ENCODE measurements around the gene ITGB3BP.

ITGB3BP gene

DNA sequence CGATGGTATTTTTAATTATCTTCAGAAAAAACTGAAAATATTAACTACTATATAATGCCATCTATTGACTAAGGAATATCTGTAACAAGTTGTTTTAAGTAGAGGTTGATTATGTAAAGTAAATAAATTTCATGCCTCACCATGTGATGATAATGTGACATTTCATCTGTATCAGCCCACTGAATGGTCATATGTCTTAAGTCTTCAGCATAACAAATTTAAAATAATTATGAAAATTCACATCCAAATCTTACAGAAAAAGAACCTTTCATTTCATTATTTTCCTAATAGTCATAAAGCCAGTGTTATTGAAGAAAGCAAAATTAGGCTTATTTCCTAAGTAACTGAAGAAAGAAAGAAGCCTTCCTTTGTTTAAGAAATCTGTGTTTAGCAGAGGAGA lies 72.6 kb downstream of the ITGB3BP start:
- Histone ChIP-seq H3F3A (ENCODE audit: control insufficient read depth, insufficient read depth) (peaks cover 7% of the 10 kb centered on the region), H3K9me2 (replicated peaks; ENCODE audit: control insufficient read depth, low read length) (no peaks in the 10 kb centered on the region), H3K9me3 (ENCODE audit: control insufficient read depth, insufficient read depth, low read length) (no peaks in the 10 kb centered on the region), H3K36me3 (ENCODE audit: control insufficient read depth, low read length) (peaks cover 45% of the 10 kb centered on the region), H3K4me1 (ENCODE audit: control insufficient read depth, low read length) (peaks cover 6% of the 10 kb centered on the region), H3K27me3 (ENCODE audit: control insufficient read depth, low read length) (no peaks in the 10 kb centered on the region), H3K79me2 (ENCODE audit: control insufficient read depth, low read length) (no peaks in the 10 kb centered on the region), H4K20me1 (ENCODE audit: control insufficient read depth, insufficient read depth, low read depth, low read length) (no peaks in the 10 kb centered on the region), H3K4me3 (ENCODE audit: low read length) (no peak overlapping the region), H3K27ac (ENCODE audit: low read depth, low read length) (no peak overlapping the region), H3K4me2 (ENCODE audit: low read length) (no peak overlapping the region)
- TF ChIP-seq CTCF (IDR thresholded peaks at IDR 0.05; ENCODE audit: low read depth, low read length, poor library complexity, severe bottlenecking) (no peak), EZH2phosphoT487 (IDR thresholded peaks at IDR 0.05; ENCODE audit: borderline replicate concordance, low read length) (no peak)

DNA sequence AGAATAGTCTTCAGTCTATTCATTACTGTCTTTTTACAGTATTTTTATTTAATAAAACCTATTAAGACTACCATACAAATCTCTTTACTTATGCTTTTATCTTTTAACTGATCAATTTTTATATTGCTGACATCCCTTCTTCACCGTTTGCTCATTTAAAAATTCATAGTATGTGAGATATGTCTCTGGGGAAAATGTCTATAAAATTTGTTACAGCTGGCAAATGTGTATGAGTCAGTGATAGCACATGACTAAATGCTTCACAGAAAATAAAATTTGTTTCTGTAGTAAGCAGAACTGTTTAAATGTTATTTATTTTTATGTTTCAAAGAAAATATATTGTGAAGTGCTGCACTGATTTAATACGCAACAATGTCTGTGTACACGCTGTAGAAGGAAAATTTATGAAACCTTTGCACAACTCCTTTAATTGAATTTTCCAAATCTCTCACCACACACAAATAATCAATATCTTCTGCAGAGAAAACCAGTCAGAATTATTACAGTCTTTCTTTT lies 74.2 kb downstream of the ITGB3BP start:
- no peaks in the 10 kb centered on the region for H4K20me1 ChIP-seq (ENCODE audit: control insufficient read depth, insufficient read depth, low read depth, low read length)
- no peak overlapping the region for H3K4me3 ChIP-seq (ENCODE audit: low read length)
- H3F3A ChIP-seq (ENCODE audit: control insufficient read depth, insufficient read depth): peaks cover 3% of the 10 kb centered on the region; the same call in 1 of the 2 replicates
- no peak overlapping the region for H3K27ac ChIP-seq (ENCODE audit: low read depth, low read length)
- TF ChIP-seq EZH2phosphoT487 (IDR thresholded peaks at IDR 0.05; ENCODE audit: borderline replicate concordance, low read length) (no peak), CTCF (IDR thresholded peaks at IDR 0.05; ENCODE audit: low read depth, low read length, poor library complexity, severe bottlenecking) (no peak)
- no peaks in the 10 kb centered on the region for H3K79me2 ChIP-seq (ENCODE audit: control insufficient read depth, low read length)
- no peak overlapping the region for H3K4me2 ChIP-seq (ENCODE audit: low read length)
- no peaks in the 10 kb centered on the region for H3K27me3 ChIP-seq (ENCODE audit: control insufficient read depth, low read length)
- H3K4me1 ChIP-seq (ENCODE audit: control insufficient read depth, low read length): peaks cover 9% of the 10 kb centered on the region
- H3K9me2 ChIP-seq (replicated peaks; ENCODE audit: control insufficient read depth, low read length): no peaks in the 10 kb centered on the region
- no peaks in the 10 kb centered on the region for H3K9me3 ChIP-seq (ENCODE audit: control insufficient read depth, insufficient read depth, low read length)
- H3K36me3 ChIP-seq (ENCODE audit: control insufficient read depth, low read length): peaks cover 42% of the 10 kb centered on the region

DNA sequence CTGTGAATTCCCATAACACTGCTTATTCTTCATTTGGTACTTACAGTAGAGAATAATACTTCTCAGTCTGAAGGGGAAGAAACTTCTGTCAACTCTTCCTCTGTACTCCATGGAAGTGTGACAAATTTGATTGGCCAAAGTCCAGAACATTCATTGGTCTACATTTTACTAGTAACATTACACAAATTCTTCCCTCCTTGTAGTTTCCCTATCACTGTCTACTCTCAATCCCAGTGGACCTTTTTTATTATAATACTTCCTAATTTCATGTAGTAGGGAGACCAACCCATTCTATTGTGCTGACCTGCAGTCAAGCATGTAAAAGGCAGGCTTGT lies 80.9 kb downstream of the ITGB3BP start:
- Histone ChIP-seq H3K4me1 (ENCODE audit: control insufficient read depth, low read length) (peaks cover 65% of the 10 kb centered on the region), H3F3A (ENCODE audit: control insufficient read depth, insufficient read depth) (peaks cover 30% of the 10 kb centered on the region), H3K27ac (ENCODE audit: low read depth, low read length) (peak overlapping the region; percentile 88), H3K9me3 (ENCODE audit: control insufficient read depth, insufficient read depth, low read length) (no peaks in the 10 kb centered on the region), H4K20me1 (ENCODE audit: control insufficient read depth, insufficient read depth, low read depth, low read length) (no peaks in the 10 kb centered on the region), H3K9me2 (replicated peaks; ENCODE audit: control insufficient read depth, low read length) (no peaks in the 10 kb centered on the region), H3K79me2 (ENCODE audit: control insufficient read depth, low read length) (no peaks in the 10 kb centered on the region), H3K4me2 (ENCODE audit: low read length) (peak overlapping the region; percentile 69), H3K27me3 (ENCODE audit: control insufficient read depth, low read length) (no peaks in the 10 kb centered on the region), H3K36me3 (ENCODE audit: control insufficient read depth, low read length) (peaks cover 22% of the 10 kb centered on the region), H3K4me3 (ENCODE audit: low read length) (peak overlapping the region; percentile 59)
- TF ChIP-seq CTCF (IDR thresholded peaks at IDR 0.05; ENCODE audit: low read depth, low read length, poor library complexity, severe bottlenecking): no peak
- TF ChIP-seq EZH2phosphoT487 (IDR thresholded peaks at IDR 0.05; ENCODE audit: borderline replicate concordance, low read length): no peak

All from DOHH2 (cell line).